ENCODE data around the gene ZFYVE28.

ZFYVE28 gene

GRCh38 chr4:2260344-2261109 lies 157.9 kb downstream of the ZFYVE28 start:
- Mint-ChIP-seq H3K4me3 (peak overlapping the region; percentile 74), H3K27me3 (ENCODE audit: low read depth, poor library complexity) (peaks cover 3% of the 10 kb centered on the region), H3K4me1 (peaks cover 16% of the 10 kb centered on the region), H3K27ac (no peak overlapping the region), H3K36me3 (ENCODE audit: low read depth) (no peaks in the 10 kb centered on the region), H3K9me3 (no peaks in the 10 kb centered on the region)
- TF ChIP-seq, protein P1, sequence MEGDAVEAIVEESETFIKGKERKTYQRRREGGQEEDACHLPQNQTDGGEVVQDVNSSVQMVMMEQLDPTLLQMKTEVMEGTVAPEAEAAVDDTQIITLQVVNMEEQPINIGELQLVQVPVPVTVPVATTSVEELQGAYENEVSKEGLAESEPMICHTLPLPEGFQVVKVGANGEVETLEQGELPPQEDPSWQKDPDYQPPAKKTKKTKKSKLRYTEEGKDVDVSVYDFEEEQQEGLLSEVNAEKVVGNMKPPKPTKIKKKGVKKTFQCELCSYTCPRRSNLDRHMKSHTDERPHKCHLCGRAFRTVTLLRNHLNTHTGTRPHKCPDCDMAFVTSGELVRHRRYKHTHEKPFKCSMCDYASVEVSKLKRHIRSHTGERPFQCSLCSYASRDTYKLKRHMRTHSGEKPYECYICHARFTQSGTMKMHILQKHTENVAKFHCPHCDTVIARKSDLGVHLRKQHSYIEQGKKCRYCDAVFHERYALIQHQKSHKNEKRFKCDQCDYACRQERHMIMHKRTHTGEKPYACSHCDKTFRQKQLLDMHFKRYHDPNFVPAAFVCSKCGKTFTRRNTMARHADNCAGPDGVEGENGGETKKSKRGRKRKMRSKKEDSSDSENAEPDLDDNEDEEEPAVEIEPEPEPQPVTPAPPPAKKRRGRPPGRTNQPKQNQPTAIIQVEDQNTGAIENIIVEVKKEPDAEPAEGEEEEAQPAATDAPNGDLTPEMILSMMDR (IDR thresholded peaks at IDR 0.05), result no peak
- no peak for DNase-seq

- no peaks in the 10 kb centered on the region for H3K27me3 Mint-ChIP-seq (ENCODE audit: low read depth, poor library complexity)
- H3K4me1 Mint-ChIP-seq, result peaks cover 20% of the 10 kb centered on the region
- H3K27ac Mint-ChIP-seq, result no peak overlapping the region
- H3K4me3 Mint-ChIP-seq, result peak overlapping the region; percentile 74
- TF ChIP-seq, protein P1 (IDR thresholded peaks at IDR 0.05), result no peak
- no peak for DNase-seq
- H3K9me3 Mint-ChIP-seq, result no peaks in the 10 kb centered on the region
- peaks cover 4% of the 10 kb centered on the region for H3K36me3 Mint-ChIP-seq (ENCODE audit: low read depth)
Measured at GRCh38 chr4:2259541-2260343, 158.7 kb downstream of the ZFYVE28 start.

- TF ChIP-seq, protein P1 (IDR thresholded peaks at IDR 0.05), result no peak
- H3K27me3 Mint-ChIP-seq (ENCODE audit: low read depth, poor library complexity), result no peaks in the 10 kb centered on the region
- no peak overlapping the region for H3K4me3 Mint-ChIP-seq
- H3K4me1 Mint-ChIP-seq, result peaks cover 27% of the 10 kb centered on the region
- no peak overlapping the region for H3K27ac Mint-ChIP-seq
- DNase-seq, result no peak
- peaks cover 10% of the 10 kb centered on the region for H3K36me3 Mint-ChIP-seq (ENCODE audit: low read depth)
- H3K9me3 Mint-ChIP-seq, result no peaks in the 10 kb centered on the region
Measured at GRCh38 chr4:2259036-2259540, 159.4 kb downstream of the ZFYVE28 start.

DNA sequence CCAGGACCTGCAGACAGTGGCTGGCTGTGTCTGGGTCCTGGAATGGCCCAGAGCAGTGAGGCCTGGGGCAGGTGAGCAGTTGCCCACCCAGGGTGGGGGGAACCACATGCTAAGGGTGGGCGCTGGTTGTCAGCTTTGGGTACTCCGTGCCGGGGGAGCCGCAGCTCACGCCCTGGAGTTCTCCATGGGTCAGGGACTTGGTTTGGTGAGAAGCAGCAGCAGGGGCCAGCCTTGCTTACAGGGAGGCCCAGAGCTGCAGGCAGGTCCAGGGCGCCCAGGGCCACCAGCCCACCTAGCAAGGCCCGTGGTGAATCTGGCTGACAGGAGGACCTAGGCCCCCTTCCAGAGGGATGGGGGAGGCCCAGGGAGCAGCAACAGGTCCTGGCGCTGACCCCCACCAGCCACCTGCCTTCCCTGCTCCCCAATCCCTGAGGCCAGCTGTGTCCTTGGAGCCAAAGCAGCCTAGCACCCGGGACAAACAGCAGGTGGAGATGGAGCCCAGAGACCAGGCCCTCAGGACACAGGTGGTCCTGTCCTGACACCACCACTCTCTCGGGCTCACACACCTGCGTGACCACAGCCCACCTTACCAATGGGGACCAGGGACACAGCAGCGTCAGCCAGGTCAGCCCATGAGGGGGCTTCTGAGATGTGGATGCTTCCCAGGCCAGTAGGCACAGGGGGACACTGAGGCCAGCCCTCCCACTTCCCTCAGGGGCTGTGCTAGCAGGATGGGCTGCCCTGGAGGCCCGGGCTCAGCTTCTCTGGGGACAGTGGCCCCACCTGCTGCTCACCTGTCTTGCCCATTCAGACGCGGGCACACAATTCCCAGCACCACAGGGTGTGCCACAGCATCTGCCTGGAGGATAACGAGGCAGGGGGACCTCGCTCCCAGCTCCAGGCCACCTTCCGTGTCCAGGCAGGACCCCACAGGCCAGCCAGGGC lies 160.1 kb downstream of the ZFYVE28 start:
- no peak overlapping the region for H3K4me3 Mint-ChIP-seq
- H3K27ac Mint-ChIP-seq, result peak overlapping the region; percentile 80
- H3K9me3 Mint-ChIP-seq, result no peaks in the 10 kb centered on the region
- H3K27me3 Mint-ChIP-seq (ENCODE audit: low read depth, poor library complexity), result no peaks in the 10 kb centered on the region
- TF ChIP-seq, protein P1 (IDR thresholded peaks at IDR 0.05), result no peak
- H3K36me3 Mint-ChIP-seq (ENCODE audit: low read depth), result peaks cover 14% of the 10 kb centered on the region
- H3K4me1 Mint-ChIP-seq, result peaks cover 29% of the 10 kb centered on the region
- no peak for DNase-seq

DNA sequence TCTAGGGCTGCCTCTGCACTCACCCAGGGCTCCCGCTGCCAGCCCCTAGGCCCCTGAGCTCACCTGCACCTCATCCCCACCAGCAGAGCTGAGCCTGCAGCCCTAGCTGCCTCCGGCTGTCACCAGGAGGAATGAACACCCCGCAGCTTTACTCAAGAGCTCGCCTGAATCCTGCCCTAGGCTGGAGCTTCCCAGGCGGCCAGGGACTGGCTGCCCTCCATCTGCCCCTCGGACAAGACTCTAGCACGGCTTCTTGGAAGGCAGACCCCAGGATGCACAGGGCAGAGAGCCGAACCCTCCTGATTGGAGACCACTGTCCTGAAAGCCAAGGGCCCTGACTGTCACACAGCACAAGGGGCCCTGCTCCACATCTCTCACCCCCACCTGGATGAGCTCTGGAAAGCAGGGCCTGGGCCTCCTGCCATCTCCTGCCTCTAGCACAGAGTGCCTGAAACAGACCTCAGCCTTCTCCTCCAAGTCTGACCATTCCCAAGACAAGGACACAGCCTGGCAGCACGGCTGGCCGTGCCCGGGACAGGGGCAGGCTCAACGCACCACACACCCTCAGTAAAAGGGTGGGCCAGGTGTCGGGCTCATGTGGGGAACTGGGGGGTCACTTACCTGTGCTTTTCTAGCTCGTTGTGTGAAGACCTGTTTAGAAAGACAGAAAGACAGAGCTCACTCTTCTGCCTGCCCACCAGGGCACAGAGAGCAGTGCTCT lies 160.9 kb downstream of the ZFYVE28 start:
- Mint-ChIP-seq H3K27ac (peak overlapping the region; percentile 80), H3K4me3 (no peak overlapping the region), H3K36me3 (ENCODE audit: low read depth) (peaks cover 17% of the 10 kb centered on the region), H3K27me3 (ENCODE audit: low read depth, poor library complexity) (no peaks in the 10 kb centered on the region), H3K4me1 (peaks cover 34% of the 10 kb centered on the region), H3K9me3 (no peaks in the 10 kb centered on the region)
- no peak for DNase-seq
- TF ChIP-seq, protein P1 (IDR thresholded peaks at IDR 0.05), result no peak
